KMS-11 (cell line): ENCODE data around the gene SCRN1.

Experiments used
- H2AFZ ChIP-seq: fragments of 200-600 bp; sonication (generic); 2 replicates; pipeline ENCODE4 v1.6.1; 2016; ENCODE audit warnings: antibody characterized with exemption, mixed run types, low read depth
- H3K27ac ChIP-seq: fragments of 200-600 bp; sonication (generic); 2 replicates; pipeline ENCODE4 v1.6.1; 2016; ENCODE audit warnings: mild to moderate bottlenecking, mixed run types
- H3K27me3 ChIP-seq: fragments of 200-600 bp; sonication (generic); 2 replicates; pipeline ENCODE4 v1.6.1; 2017; ENCODE audit warnings: mild to moderate bottlenecking, low read depth, mixed run types, moderate library complexity; ENCODE audit not compliant: insufficient read depth
- H3K36me3 ChIP-seq: fragments of 200-600 bp; sonication (generic); 2 replicates; pipeline ENCODE4 v1.6.1; 2017; ENCODE audit warnings: mild to moderate bottlenecking, mixed run types; ENCODE audit not compliant: insufficient read depth
- H3K4me1 ChIP-seq: fragments of 200-600 bp; sonication (generic); 2 replicates; pipeline ENCODE4 v1.6.1; 2016; ENCODE audit warnings: mild to moderate bottlenecking, low read depth, mixed run types; ENCODE audit not compliant: poor library complexity, severe bottlenecking
- H3K4me2 ChIP-seq: fragments of 200-600 bp; sonication (generic); 2 replicates; pipeline ENCODE4 v1.7.0; 2016; ENCODE audit warnings: mild to moderate bottlenecking, mixed run types
- H3K4me3 ChIP-seq: fragments of 200-600 bp; sonication (generic); IDR thresholded peaks from 2 replicates; pipeline ENCODE4 v1.6.1; 2017; ENCODE audit warnings: low read depth, low read length, mixed read lengths; ENCODE audit not compliant: insufficient read depth
- H3K79me2 ChIP-seq: fragments of 200-600 bp; sonication (generic); 2 replicates; pipeline ENCODE4 v1.6.1; 2016; ENCODE audit warnings: low read depth, mixed run types; ENCODE audit not compliant: insufficient read depth
- H3K9ac ChIP-seq: fragments of 200-600 bp; sonication (generic); 2 replicates; pipeline ENCODE4 v1.6.1; 2016; ENCODE audit warnings: mild to moderate bottlenecking, mixed run types
- H4K20me1 ChIP-seq: fragments of 200-600 bp; sonication (generic); 2 replicates; pipeline ENCODE4 v1.6.1; 2016; ENCODE audit warnings: mild to moderate bottlenecking, mixed run types; ENCODE audit not compliant: insufficient read depth
- TF ChIP-seq, protein P1 (sequence below): fragments of 200-600 bp; sonication (generic); conservative IDR thresholded peaks from 2 replicates; pipeline ENCODE4 v1.6.1; 2017; ENCODE audit warnings: low read depth, mild to moderate bottlenecking, antibody characterized with exemption, low read length, moderate library complexity, mixed read lengths

Gene SCRN1

DNA sequence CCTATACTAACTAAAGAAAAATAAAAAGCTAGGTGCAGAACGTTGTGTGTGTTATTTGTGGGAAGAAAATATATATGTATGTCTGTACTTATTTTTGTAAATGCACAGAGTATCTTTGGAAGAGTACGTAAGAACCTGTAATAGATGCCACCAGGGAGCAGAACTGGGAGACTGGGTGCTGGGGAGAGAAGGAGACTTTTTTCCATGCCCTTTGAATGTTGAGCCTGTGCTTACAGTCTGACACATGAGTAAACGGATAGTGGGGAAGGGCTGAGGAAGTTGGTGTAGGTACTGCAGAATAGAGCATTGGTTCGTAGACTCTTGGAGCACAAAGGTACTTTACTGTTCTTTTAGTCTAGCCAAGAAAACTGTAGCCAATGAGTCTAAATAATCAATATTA, 1.3 kb upstream of the SCRN1 start:
- no peak overlapping the region for H3K27ac ChIP-seq
- no peak overlapping the region for H3K4me3 ChIP-seq
- H4K20me1 ChIP-seq: no peaks in the 10 kb centered on the region
- TF ChIP-seq, protein P1, sequence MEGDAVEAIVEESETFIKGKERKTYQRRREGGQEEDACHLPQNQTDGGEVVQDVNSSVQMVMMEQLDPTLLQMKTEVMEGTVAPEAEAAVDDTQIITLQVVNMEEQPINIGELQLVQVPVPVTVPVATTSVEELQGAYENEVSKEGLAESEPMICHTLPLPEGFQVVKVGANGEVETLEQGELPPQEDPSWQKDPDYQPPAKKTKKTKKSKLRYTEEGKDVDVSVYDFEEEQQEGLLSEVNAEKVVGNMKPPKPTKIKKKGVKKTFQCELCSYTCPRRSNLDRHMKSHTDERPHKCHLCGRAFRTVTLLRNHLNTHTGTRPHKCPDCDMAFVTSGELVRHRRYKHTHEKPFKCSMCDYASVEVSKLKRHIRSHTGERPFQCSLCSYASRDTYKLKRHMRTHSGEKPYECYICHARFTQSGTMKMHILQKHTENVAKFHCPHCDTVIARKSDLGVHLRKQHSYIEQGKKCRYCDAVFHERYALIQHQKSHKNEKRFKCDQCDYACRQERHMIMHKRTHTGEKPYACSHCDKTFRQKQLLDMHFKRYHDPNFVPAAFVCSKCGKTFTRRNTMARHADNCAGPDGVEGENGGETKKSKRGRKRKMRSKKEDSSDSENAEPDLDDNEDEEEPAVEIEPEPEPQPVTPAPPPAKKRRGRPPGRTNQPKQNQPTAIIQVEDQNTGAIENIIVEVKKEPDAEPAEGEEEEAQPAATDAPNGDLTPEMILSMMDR: no peak
- no peaks in the 10 kb centered on the region for H3K36me3 ChIP-seq
- H3K4me2 ChIP-seq: no peak overlapping the region
- H3K9ac ChIP-seq: no peak overlapping the region
- no peak overlapping the region for H2AFZ ChIP-seq
- H3K79me2 ChIP-seq: no peaks in the 10 kb centered on the region
- H3K27me3 ChIP-seq: no peaks in the 10 kb centered on the region; the same call in 1 of the 2 replicates
- no peaks in the 10 kb centered on the region for H3K4me1 ChIP-seq

DNA sequence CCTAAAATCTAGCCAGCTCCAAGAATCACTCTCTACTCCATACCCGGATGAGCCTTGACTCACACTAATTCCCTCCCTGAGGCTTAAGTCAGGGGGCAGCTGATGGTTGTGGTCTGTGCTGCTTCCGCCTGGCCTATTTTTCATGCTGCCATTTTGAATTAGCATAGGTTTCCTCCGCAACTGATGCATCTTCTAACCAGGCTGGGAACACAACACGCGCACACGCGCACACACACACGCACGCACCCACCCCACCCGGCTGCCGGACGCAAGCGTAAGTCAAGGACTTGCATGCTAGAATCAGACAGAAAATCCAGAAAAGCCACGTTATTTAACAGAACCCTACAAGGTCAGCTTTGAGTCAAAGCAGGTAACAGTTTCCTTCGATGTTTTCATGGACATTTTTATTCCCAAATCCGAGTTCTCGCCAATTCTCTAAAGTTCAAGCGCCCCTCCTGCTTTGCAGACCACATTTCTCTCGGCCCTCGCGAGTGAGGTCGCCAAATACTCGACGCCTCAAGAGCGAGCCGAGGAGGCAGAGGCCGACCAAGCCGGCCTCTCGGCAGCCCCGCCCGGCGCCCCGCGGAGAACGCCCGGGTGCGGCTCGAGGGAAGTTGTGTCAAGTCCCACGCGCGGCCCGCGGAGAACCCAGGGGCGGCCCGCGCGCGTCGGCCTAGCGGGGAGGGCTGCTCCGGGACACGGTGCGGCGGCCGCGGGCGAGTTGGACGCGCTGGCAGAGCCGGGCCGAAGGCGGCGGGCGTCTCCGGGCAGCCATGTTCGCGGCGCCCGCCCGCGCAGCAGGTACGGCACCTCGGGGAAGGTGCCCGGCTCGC, 961 bp downstream of the SCRN1 start:
- H3K4me2 ChIP-seq: peak overlapping the region; percentile 28; the same call in 1 of the 2 replicates
- H2AFZ ChIP-seq: peak overlapping the region; percentile 86
- no peaks in the 10 kb centered on the region; the same call in 1 of the 2 replicates for H3K27me3 ChIP-seq
- H3K27ac ChIP-seq: no peak overlapping the region
- H3K9ac ChIP-seq: peak overlapping the region; percentile 43; the same call in 1 of the 2 replicates
- TF ChIP-seq, protein P1: no peak
- H3K36me3 ChIP-seq: no peaks in the 10 kb centered on the region
- H3K4me1 ChIP-seq: no peaks in the 10 kb centered on the region
- no peak overlapping the region for H3K4me3 ChIP-seq
- H3K79me2 ChIP-seq: no peaks in the 10 kb centered on the region
- no peaks in the 10 kb centered on the region for H4K20me1 ChIP-seq

DNA sequence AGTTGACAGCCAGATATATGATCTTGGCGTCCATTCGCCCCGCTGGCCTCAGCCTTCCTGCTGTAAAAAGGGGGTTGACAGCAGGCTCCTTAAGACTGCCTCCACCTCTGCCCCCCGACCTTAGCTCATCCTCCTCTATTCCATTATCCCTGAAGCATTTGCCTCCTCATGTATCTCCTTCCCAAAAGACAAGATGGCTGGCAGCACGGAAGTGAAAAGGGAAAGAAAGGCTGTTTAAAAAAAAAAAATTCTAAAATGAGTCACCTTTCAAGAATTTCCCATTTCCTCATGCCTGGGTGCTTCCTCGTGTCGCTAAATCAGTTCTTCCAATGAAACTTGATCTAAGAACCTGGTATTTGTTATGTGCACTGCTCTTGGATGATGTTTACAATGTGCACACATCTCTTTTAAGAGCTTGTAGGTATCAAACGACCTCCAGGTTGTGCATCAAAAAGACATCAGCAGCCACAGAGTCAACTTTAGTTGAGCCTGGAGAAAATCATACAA, 1.7 kb downstream of the SCRN1 start:
- H3K4me1 ChIP-seq: no peaks in the 10 kb centered on the region
- no peak overlapping the region for H3K9ac ChIP-seq
- no peak overlapping the region for H3K27ac ChIP-seq
- no peaks in the 10 kb centered on the region for H4K20me1 ChIP-seq
- H3K79me2 ChIP-seq: no peaks in the 10 kb centered on the region
- H2AFZ ChIP-seq: no peak overlapping the region
- no peaks in the 10 kb centered on the region for H3K36me3 ChIP-seq
- no peak overlapping the region for H3K4me3 ChIP-seq
- no peak overlapping the region for H3K4me2 ChIP-seq
- H3K27me3 ChIP-seq: no peaks in the 10 kb centered on the region; the same call in 1 of the 2 replicates
- TF ChIP-seq, protein P1: no peak

DNA sequence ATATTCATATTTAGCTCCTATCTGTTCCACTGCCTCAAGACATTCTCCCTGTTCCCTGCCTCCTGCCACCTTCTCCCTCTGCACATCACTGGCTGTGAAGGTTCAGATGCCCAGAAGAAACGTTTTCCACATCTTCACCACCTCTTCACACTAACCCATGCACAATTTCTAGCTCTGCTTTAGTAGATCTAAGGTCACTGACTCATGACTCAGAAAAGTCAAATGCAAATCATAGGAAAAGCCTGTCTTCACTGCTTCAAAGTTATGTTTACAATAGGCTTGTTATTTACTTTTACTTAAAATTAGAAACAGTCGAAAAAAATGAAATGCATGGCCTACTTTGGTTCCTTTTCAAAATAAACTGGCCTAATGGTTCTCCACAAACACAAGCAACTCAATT, 2.5 kb downstream of the SCRN1 start:
- Histone ChIP-seq H3K36me3 (no peaks in the 10 kb centered on the region), H4K20me1 (no peaks in the 10 kb centered on the region), H3K4me2 (no peak overlapping the region), H3K27me3 (no peaks in the 10 kb centered on the region; the same call in 1 of the 2 replicates), H3K79me2 (no peaks in the 10 kb centered on the region), H2AFZ (no peak overlapping the region), H3K9ac (no peak overlapping the region), H3K27ac (no peak overlapping the region), H3K4me3 (no peak overlapping the region), H3K4me1 (no peaks in the 10 kb centered on the region)
- TF ChIP-seq, protein P1: no peak
